GM12873 (cell line): ENCODE measurements around the gene DDX28.

Experiments used
- TF ChIP-seq, protein P1 (sequence below): IDR thresholded peaks from 2 replicates; pipeline ENCODE4 v1.5.1; 2012; ENCODE audit warnings: low read depth, mild to moderate bottlenecking, moderate library complexity, low read length, control low read depth; ENCODE audit not compliant: insufficient read depth; ENCODE audit errors: missing control alignments

The DDX28 gene, protein sequence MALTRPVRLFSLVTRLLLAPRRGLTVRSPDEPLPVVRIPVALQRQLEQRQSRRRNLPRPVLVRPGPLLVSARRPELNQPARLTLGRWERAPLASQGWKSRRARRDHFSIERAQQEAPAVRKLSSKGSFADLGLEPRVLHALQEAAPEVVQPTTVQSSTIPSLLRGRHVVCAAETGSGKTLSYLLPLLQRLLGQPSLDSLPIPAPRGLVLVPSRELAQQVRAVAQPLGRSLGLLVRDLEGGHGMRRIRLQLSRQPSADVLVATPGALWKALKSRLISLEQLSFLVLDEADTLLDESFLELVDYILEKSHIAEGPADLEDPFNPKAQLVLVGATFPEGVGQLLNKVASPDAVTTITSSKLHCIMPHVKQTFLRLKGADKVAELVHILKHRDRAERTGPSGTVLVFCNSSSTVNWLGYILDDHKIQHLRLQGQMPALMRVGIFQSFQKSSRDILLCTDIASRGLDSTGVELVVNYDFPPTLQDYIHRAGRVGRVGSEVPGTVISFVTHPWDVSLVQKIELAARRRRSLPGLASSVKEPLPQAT

DNA sequence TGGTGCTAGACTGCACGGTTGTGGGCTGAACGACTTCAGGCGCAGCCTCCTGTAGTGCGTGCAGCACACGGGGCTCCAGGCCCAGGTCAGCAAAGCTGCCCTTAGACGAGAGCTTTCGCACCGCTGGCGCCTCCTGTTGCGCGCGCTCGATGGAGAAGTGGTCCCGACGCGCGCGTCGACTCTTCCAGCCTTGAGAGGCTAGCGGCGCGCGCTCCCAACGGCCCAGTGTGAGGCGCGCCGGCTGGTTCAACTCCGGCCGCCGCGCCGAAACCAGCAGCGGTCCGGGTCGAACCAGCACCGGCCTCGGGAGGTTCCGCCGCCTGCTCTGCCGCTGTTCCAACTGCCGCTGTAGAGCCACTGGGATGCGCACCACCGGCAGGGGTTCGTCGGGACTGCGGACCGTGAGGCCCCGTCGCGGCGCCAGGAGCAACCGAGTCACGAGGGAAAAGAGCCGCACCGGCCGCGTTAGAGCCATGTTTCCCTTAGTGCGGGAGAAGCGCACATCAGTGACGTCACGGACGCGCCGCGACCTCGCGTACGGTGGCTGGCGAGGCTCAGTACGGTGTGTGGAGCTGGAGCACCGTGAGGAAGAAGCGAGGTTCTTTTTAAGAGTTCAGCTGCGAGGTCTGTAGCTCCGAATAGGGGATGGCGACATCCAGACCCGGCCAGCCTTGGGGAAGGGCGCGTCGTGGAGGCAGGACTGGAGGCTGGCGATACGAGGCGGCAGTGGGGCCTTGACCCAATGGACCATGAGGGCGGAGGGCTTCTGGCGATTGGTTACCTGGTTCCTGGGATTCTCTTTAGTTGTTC, at the start of gene DDX28, which contains the start of gene DUS2:
TSS of gene DDX28 (minus strand) at position 505 of the 810 bp plus-strand sequence. CDS start at position 475, 30 bp downstream.
TSS of gene DUS2 (plus strand) at position 557 of the 810 bp plus-strand sequence. CDS start 14,740 bp downstream, outside the sequence.
- TF ChIP-seq, protein P1, sequence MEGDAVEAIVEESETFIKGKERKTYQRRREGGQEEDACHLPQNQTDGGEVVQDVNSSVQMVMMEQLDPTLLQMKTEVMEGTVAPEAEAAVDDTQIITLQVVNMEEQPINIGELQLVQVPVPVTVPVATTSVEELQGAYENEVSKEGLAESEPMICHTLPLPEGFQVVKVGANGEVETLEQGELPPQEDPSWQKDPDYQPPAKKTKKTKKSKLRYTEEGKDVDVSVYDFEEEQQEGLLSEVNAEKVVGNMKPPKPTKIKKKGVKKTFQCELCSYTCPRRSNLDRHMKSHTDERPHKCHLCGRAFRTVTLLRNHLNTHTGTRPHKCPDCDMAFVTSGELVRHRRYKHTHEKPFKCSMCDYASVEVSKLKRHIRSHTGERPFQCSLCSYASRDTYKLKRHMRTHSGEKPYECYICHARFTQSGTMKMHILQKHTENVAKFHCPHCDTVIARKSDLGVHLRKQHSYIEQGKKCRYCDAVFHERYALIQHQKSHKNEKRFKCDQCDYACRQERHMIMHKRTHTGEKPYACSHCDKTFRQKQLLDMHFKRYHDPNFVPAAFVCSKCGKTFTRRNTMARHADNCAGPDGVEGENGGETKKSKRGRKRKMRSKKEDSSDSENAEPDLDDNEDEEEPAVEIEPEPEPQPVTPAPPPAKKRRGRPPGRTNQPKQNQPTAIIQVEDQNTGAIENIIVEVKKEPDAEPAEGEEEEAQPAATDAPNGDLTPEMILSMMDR = no peak

DNA sequence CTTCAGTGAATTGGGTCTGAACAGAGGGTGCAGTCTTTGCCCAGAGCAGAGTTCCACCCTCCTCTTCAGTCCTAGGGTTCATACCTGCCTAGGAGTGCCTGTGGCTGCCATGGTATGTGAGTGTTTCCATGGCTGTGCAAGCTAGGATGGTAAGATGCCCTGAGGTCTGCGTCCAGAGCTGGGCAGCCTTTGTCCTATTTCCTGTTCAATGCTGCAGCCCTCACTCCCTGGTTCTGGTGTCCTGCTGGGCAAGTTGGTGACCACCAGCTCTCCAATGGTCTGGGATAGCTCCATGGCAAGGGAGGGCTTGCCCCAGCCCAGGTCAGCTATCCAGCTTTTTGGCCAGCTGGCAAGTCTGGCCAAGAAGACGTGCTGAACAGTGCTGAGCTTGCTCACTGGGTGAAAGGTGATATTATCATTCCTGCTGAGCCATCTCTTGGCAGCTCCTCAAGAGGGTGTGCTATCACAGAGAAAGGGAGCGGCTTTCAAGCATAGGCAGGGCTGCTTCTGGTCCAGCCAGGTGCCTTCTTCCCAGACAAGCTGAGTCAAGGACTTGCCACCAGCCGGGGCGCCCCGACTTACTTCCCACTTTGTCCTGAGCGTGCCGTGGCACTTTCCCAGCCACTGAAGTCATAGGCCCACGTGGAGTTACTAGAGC, 49.1 kb upstream of the DDX28 start:
- TF ChIP-seq, protein P1 = no peak

DNA sequence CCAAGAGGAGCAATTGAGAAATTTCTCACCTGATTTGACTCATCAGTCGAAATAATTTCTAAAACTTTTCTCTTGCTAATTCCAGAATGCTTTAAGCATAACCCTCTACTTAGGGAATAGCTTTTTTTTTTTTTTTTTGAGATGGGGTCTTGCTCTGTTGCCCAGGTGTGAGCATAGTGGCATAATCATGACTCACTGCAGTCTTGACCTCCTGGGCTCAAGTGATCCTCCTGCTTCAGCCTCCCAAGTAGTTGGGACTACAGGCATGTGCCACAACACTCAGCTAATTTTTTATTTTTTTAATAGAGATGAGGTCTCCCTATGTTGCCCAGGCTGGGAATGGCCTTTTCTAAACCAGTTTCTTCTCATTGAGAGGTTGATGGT, 48.5 kb upstream of the DDX28 start:
- TF ChIP-seq, protein P1 = no peak

DNA sequence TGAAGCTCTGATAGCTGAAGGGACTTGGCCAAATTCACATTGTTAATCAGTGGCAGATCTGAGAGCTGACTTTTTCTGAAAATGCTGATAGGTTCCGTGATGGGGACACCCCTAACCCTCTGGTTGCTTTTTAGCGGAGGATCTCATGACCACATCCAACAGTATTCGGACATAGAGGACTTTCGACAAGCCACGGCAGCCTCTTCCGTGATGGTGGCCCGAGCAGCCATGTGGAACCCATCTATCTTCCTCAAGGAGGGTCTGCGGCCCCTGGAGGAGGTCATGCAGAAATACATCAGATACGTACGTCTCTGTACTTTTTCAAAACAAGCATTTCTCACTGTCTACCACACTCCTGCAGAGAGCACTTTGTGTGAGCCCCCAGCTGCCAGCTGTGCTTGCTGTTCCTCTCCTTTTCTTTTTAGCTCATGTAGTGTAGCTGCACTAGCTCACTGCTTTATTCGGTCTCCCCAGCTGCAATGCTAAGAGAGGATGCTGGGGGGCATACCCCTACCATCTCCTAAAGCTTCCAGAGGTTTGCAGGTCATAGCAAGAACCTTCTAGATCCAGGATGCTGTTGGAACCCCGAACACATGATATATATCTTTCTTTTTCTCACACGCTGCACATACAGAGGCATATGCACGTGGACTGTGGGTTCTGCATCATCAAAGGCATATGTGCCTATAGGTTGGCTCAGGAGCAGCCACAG, 47.9 kb upstream of the DDX28 start:
- TF ChIP-seq, protein P1 = peak; percentile 6

DNA sequence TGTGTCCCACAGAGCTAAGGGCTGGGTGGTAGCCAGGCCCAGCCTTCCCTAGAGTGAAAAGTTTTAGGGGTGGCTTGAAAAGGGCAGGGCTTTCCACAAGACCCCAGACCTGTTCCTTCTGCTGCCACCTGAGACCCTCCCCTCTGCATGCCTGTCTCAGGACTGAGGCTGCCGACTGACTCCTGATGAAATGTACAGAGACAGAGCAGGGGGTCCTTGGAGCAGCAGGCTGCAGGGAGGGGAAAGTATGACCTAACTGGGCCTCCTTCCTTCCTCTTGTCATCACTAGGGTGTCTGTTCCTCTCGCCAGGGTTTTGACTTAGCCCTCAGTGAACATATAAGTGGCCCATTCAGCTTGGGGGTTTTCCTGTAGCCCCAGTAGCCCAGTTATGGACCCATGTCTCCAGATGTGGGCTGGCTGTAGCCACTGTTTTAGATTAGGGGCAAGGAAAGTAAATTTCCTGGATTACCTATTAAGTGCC, 47.3 kb upstream of the DDX28 start:
- TF ChIP-seq, protein P1 = no peak

DNA sequence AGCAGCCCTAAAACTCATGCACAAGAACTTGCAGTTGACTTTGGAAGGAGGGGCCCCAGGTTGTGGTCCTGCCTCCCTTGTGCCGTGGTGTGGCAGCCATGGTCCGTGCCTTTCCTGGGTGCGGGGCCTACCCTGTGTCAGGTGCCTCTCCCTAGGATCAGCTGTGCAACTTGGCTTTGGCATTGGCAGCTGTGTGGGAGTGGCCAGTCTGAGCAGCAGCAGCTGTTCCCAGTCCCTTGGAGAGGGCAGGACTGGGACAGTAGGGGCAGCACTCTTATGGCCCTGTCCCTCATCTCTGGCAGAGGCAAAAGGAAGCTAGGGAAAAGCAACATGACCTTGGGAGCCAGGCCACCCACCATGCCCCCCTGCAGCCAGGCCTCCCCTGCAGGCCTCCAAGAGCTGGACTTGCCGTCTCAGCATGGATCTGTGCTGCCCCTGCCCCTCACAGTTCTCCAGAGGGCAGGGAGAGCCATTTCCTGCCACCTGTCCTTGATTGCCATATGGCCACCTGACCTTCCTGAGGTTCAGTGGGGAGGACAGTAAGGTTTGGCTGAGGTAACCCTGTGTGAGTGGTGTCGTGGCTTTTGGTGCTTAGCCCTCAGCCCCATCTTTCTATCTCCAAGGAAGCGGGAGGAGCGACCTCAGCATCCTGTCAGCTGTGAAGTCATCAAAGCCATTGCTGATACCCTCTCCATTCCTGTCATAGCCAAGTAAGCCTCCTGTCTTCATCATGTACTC, 46.6 kb upstream of the DDX28 start:
- TF ChIP-seq, protein P1 = no peak
